Measurements from ENCODE around the gene SNX10.
A peak's percentile ranks its signal among the peaks of the same experiment; 100 is the strongest.

SNX10 gene

GRCh38 chr7:26291251-26291650 lies 411 bp upstream of the SNX10 start:
- TF ChIP-seq CTCF (conservative IDR thresholded peaks at IDR 0.05) = no peak
- peak overlapping the region; percentile 75 for H3K27ac ChIP-seq

- peak overlapping the region; percentile 75; the same call in 1 of the 2 replicates for H3K27ac ChIP-seq
- TF ChIP-seq CTCF (conservative IDR thresholded peaks at IDR 0.05) = no peak
Observed at GRCh38 chr7:26292768-26293560, 1.3 kb downstream of the SNX10 start.

- H3K27ac ChIP-seq = no peak overlapping the region
- no peak for TF ChIP-seq CTCF (conservative IDR thresholded peaks at IDR 0.05)
Observed at GRCh38 chr7:26293569-26294308, 2.1 kb downstream of the SNX10 start.

- no peak for TF ChIP-seq CTCF (conservative IDR thresholded peaks at IDR 0.05)
- no peak overlapping the region for H3K27ac ChIP-seq
Observed at GRCh38 chr7:26295015-26295414, 3.4 kb downstream of the SNX10 start.

- no peak for TF ChIP-seq CTCF (conservative IDR thresholded peaks at IDR 0.05)
- no peak overlapping the region for H3K27ac ChIP-seq
Observed at GRCh38 chr7:26295586-26295985, 3.9 kb downstream of the SNX10 start.

GRCh38 chr7:26298472-26299058 lies 6.9 kb downstream of the SNX10 start:
- H3K27ac ChIP-seq = no peak overlapping the region
- no peak for TF ChIP-seq CTCF (conservative IDR thresholded peaks at IDR 0.05)

All from VCaP (cell line).